Peyer's patch (tissue), 4 donors: ENCODE data around the gene ACAT2.
"Not testable (repeated sequence)": the region's sequence is repeated elsewhere in the genome, so short reads cannot be mapped to it uniquely, and the experiment has no call there.

Experiments used
- POLR2A ChIP-seq, 2 donors: fragments of 450-650 bp; IDR thresholded peaks; one replicate each; pipeline ENCODE4 v1.5.1; 2017; ENCODE audit warnings: antibody characterized with exemption in 2 of 2, mild to moderate bottlenecking in 2 of 2, moderate library complexity in 2 of 2
- TF ChIP-seq, protein P1 (sequence below), 6 experiments: fragments of 450-650 bp in 4 of 6; fragments of 200-600 bp in 2 of 6; sonication (generic) in 1 of 6; IDR thresholded peaks; one replicate each; pipeline ENCODE4 v1.5.1; 2017 to 2019; ENCODE audit warnings: antibody characterized with exemption in 6 of 6, mild to moderate bottlenecking in 3 of 6, moderate library complexity in 1 of 6

DNA sequence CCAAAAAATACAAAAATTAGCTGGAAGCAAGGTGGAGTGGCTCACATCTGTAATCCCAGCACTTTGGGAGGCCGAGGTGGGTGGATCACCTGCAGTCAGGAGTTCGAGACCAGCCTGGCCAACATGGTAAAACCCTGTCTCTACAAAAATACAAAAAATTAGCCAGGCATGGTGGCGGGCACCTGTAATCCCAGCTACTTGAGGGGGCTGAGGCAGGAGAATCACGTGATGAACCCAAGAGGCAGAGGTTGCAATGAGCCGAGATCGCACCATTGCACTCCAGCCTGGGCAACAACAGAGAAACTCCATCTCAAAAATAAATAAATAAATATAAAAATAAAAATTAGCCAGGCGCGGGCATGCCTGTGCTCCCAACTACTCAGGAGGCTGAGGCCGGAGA lies 62.8 kb downstream of the ACAT2 start:
- TF ChIP-seq, protein P1, sequence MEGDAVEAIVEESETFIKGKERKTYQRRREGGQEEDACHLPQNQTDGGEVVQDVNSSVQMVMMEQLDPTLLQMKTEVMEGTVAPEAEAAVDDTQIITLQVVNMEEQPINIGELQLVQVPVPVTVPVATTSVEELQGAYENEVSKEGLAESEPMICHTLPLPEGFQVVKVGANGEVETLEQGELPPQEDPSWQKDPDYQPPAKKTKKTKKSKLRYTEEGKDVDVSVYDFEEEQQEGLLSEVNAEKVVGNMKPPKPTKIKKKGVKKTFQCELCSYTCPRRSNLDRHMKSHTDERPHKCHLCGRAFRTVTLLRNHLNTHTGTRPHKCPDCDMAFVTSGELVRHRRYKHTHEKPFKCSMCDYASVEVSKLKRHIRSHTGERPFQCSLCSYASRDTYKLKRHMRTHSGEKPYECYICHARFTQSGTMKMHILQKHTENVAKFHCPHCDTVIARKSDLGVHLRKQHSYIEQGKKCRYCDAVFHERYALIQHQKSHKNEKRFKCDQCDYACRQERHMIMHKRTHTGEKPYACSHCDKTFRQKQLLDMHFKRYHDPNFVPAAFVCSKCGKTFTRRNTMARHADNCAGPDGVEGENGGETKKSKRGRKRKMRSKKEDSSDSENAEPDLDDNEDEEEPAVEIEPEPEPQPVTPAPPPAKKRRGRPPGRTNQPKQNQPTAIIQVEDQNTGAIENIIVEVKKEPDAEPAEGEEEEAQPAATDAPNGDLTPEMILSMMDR (IDR thresholded peaks at IDR 0.05): not testable (repeated sequence)
- TF ChIP-seq POLR2A (IDR thresholded peaks at IDR 0.05): not testable (repeated sequence)
